H1 (cell line): ENCODE data around the gene BRMS1. TPM values are rescaled to one million over a fixed set of nuclear protein-coding genes. Genes with fewer than 3 reads are reported as not detected.
"Not testable (repeated sequence)": the region's sequence is repeated elsewhere in the genome, so short reads cannot be mapped to it uniquely, and the experiment has no call there.

Experiments
- CTCF ChIA-PET: fragments of 300-600 bp; sonication (Branson Sonifier 250); formaldehyde crosslinking; loops from one replicate; lab custom pipeline; 2021; ENCODE audit not compliant: partially characterized antibody; lab: Charles Lee
- POLR2A ChIA-PET: fragments of 300-600 bp; sonication (Branson Sonifier 250); formaldehyde crosslinking; loops from one replicate; lab custom pipeline; 2021; ENCODE audit warnings: inconsistent platforms; ENCODE audit not compliant: partially characterized antibody; lab: Charles Lee
- DNase-seq, 2 experiments: peaks; one replicate each; pipeline versions ENCODE4 v3.0.0 to v3.0.0-alpha.2; 2010 to 2022; ENCODE audit warnings: low spot score in 2 of 2, low read depth in 1 of 2, mixed read lengths in 1 of 2
- FAIRE-seq: peaks from 2 replicates; lab custom pipeline; 2011; peaks lifted over from hg19 to GRCh38; lab: Jason Lieb, UNC
- H2AFZ ChIP-seq: 2 replicates; pipeline ENCODE4 v1.8.1; 2012; ENCODE audit warnings: low read length, inconsistent platforms
- H2AK5ac ChIP-seq: 2 replicates; pipeline ENCODE4 v1.6.1; 2013; ENCODE audit warnings: low read depth, low read length
- H2BK120ac ChIP-seq: replicated peaks from 2 replicates; pipeline ENCODE3; 2013; ENCODE audit warnings: low read depth, low read length, inconsistent platforms
- H2BK12ac ChIP-seq: 2 replicates; pipeline ENCODE4 v1.6.1; 2013; ENCODE audit warnings: low read depth, low read length
- H2BK15ac ChIP-seq: 2 replicates; pipeline ENCODE4 v1.6.1; 2013; ENCODE audit warnings: low read length
- H2BK20ac ChIP-seq: 2 replicates; pipeline ENCODE4 v1.6.1; 2013; ENCODE audit warnings: low read length
- H2BK5ac ChIP-seq: 2 replicates; pipeline ENCODE4 v1.6.1; 2013; ENCODE audit warnings: low read depth, low read length
- H3K14ac ChIP-seq: 2 replicates; pipeline ENCODE4 v1.6.1; 2013; ENCODE audit warnings: inconsistent platforms; ENCODE audit not compliant: insufficient read length
- H3K18ac ChIP-seq: 2 replicates; pipeline ENCODE4 v1.6.1; 2013; ENCODE audit warnings: low read length; ENCODE audit errors: extremely low read depth
- H3K23ac ChIP-seq: 2 replicates; pipeline ENCODE4 v1.6.1; 2013; ENCODE audit warnings: inconsistent platforms; ENCODE audit not compliant: insufficient read length
- H3K23me2 ChIP-seq: 2 replicates; pipeline ENCODE4 v1.6.1; 2013; ENCODE audit warnings: low read depth, low read length
- H3K27ac ChIP-seq: 2 replicates; pipeline ENCODE4 v1.6.1; 2011; ENCODE audit warnings: low read depth, low read length, inconsistent platforms
- H3K27me3 ChIP-seq, 4 experiments: replicated peaks in 1 of 4; 1 replicate in 1 of 4; 2 replicates in 3 of 4; pipeline versions ENCODE4 v1.6.1 to v1.8.1; 2011 to 2013; ENCODE audit warnings: low read length in 3 of 4, mild to moderate bottlenecking in 3 of 4, inconsistent platforms in 2 of 4, mixed read lengths in 2 of 4, moderate library complexity in 1 of 4; ENCODE audit not compliant: control insufficient read depth in 3 of 4, insufficient read depth in 3 of 4; ENCODE audit errors: extremely low read depth in 1 of 4
- H3K36me3 ChIP-seq, 4 experiments: 2 replicates each; pipeline versions ENCODE4 v1.6.1 to v1.8.1; 2011 to 2013; ENCODE audit warnings: mild to moderate bottlenecking in 4 of 4, low read length in 3 of 4, moderate library complexity in 2 of 4, control low read depth in 1 of 4, inconsistent platforms in 1 of 4; ENCODE audit not compliant: insufficient read depth in 4 of 4, control insufficient read depth in 2 of 4
- H3K4ac ChIP-seq: replicated peaks from 2 replicates; pipeline ENCODE3; 2013; ENCODE audit warnings: low read length, low read depth, mixed read lengths, inconsistent platforms; ENCODE audit not compliant: insufficient read length
- H3K4me1 ChIP-seq, 4 experiments: replicated peaks in 1 of 4; 1 replicate in 1 of 4; 2 replicates in 3 of 4; pipeline versions ENCODE4 v1.6.1 to v1.8.1; 2011 to 2013; ENCODE audit warnings: low read length in 3 of 4, inconsistent platforms in 2 of 4, mixed read lengths in 1 of 4; ENCODE audit not compliant: insufficient read depth in 4 of 4, control insufficient read depth in 3 of 4
- H3K4me2 ChIP-seq, 2 experiments: 2 replicates each; pipeline versions ENCODE4 v1.6.1 to v1.8.1; 2011 to 2013; ENCODE audit warnings: low read depth in 2 of 2, low read length in 2 of 2, control low read depth in 1 of 2, inconsistent platforms in 1 of 2, mild to moderate bottlenecking in 1 of 2; ENCODE audit not compliant: insufficient read depth in 1 of 2
- H3K4me3 ChIP-seq, 4 experiments: fragments of 200-600, 300-600 bp in 1 of 4; sonication (generic), shearing (Covaris generic), sonication (Bioruptor Twin) in 1 of 4; 2 replicates each; pipeline versions ENCODE4 v1.5.1 to v1.8.1; 2011 to 2016; ENCODE audit warnings: low read length in 4 of 4, low read depth in 3 of 4, control low read depth in 2 of 4, inconsistent platforms in 2 of 4, mild to moderate bottlenecking in 2 of 4, mixed read lengths in 1 of 4, moderate library complexity in 1 of 4; ENCODE audit not compliant: insufficient read depth in 2 of 4; ENCODE audit errors: extremely low read depth in 1 of 4
- H3K56ac ChIP-seq: replicated peaks from 2 replicates; pipeline ENCODE3; 2013; ENCODE audit warnings: low read depth, mild to moderate bottlenecking, mixed read lengths, low read length, inconsistent platforms; ENCODE audit not compliant: insufficient read length
- H3K79me1 ChIP-seq: 2 replicates; pipeline ENCODE4 v1.6.1; 2013; ENCODE audit warnings: low read depth, low read length, control low read depth
- H3K79me2 ChIP-seq, 2 experiments: 2 replicates each; pipeline versions ENCODE4 v1.6.1 to v1.8.1; 2012 to 2013; ENCODE audit warnings: low read length in 2 of 2, mild to moderate bottlenecking in 2 of 2, inconsistent platforms in 1 of 2; ENCODE audit not compliant: insufficient read depth in 2 of 2, control insufficient read depth in 1 of 2
- H3K9ac ChIP-seq, 4 experiments: replicated peaks in 1 of 4; 1 replicate in 1 of 4; 2 replicates in 3 of 4; pipeline versions ENCODE4 v1.6.1 to v1.8.1; 2011 to 2013; ENCODE audit warnings: low read depth in 3 of 4, low read length in 3 of 4, control low read depth in 2 of 4, mild to moderate bottlenecking in 2 of 4, moderate library complexity in 2 of 4, inconsistent platforms in 1 of 4; ENCODE audit errors: extremely low read depth in 1 of 4
- H3K9me3 ChIP-seq, 2 experiments: 2 replicates each; pipeline versions ENCODE4 v1.6.1 to v1.8.1; 2012 to 2013; ENCODE audit warnings: mild to moderate bottlenecking in 2 of 2, moderate library complexity in 2 of 2, control low read depth in 1 of 2, inconsistent platforms in 1 of 2, low read depth in 1 of 2, low read length in 1 of 2, mixed read lengths in 1 of 2; ENCODE audit not compliant: insufficient read depth in 2 of 2
- H4K20me1 ChIP-seq, 2 experiments: replicated peaks in 1 of 2; 2 replicates each; pipeline versions ENCODE3 to v1.8.1; 2011 to 2013; ENCODE audit warnings: inconsistent platforms in 2 of 2, low read length in 2 of 2, mild to moderate bottlenecking in 1 of 2; ENCODE audit not compliant: insufficient read depth in 2 of 2, control insufficient read depth in 1 of 2
- H4K5ac ChIP-seq: 2 replicates; pipeline ENCODE4 v1.6.1; 2013; ENCODE audit warnings: low read length, low read depth, mixed read lengths, inconsistent platforms; ENCODE audit not compliant: insufficient read length
- H4K8ac ChIP-seq: 2 replicates; pipeline ENCODE4 v1.8.0; 2013; ENCODE audit warnings: mild to moderate bottlenecking, moderate library complexity, low read length, inconsistent platforms; ENCODE audit not compliant: insufficient read depth; ENCODE audit errors: extremely low read depth
- H4K91ac ChIP-seq: replicated peaks from 2 replicates; pipeline ENCODE3; 2013; ENCODE audit warnings: low read length, mixed read lengths, inconsistent platforms; ENCODE audit not compliant: insufficient read length
- WGBS, 2 experiments: shearing (Covaris generic) in 1 of 2; methylation state at CpG; one replicate each; pipeline versions ENCODE4 v1.1.6 to v1.1.7; 2013 to 2015; ENCODE audit warnings: low lambda C conversion rate in 2 of 2, mixed read lengths in 2 of 2, inconsistent platforms in 1 of 2, low coverage in 1 of 2, missing lambda C conversion rate in 1 of 2; ENCODE audit not compliant: insufficient replicate concordance in 2 of 2, insufficient coverage in 1 of 2, insufficient read length in 1 of 2; ENCODE audit errors: extremely low coverage in 1 of 2, missing lambda C conversion rate in 1 of 2; 5-methylcytosine and 5-hydroxymethylcytosine counted together
- polyA plus RNA-seq, 7 experiments: library from polyadenylated mRNA; depleted of rRNA in 3 of 7; stranded (reverse) in 5 of 7; unstranded in 2 of 7; fragments of >200 nt in 5 of 7; fragments of 200-250 nt in 2 of 7; gene quantifications; 1 replicate in 5 of 7; 2 replicates in 1 of 7; 4 replicates in 1 of 7; pipeline versions ENCODE4 v1.2.1 to v1.2.3, GENCODE V29; 2011 to 2013; ENCODE audit warnings: missing spikeins in 2 of 7, mixed read lengths in 2 of 7
- total RNA-seq: library from RNA; stranded (reverse); fragmentation: NEBNext Ultra II Directional; extraction: Animal tissue kit (Norgen Biotek cat#: 25700); gene quantifications from 2 replicates; pipeline ENCODE4 v1.2.1, GENCODE V29; 2021

BRMS1 gene
- total and polyA plus RNA-seq, 2 of the 8 experiments (the other 6 are each of a cell fraction or from before 2014, with no cell fraction given) = 39.2 to 46.1 TPM

GRCh38 chr11:66373690-66374287 lies 28.9 kb upstream of the BRMS1 start:
- not testable (repeated sequence) for H3K9ac ChIP-seq, H3K4me3 ChIP-seq, H3K18ac ChIP-seq, H3K27me3 ChIP-seq, H2BK120ac ChIP-seq, H2AK5ac ChIP-seq, H2BK5ac ChIP-seq, H3K4me1 ChIP-seq, H3K23me2 ChIP-seq, H2AFZ ChIP-seq, H3K27ac ChIP-seq, H3K23ac ChIP-seq, FAIRE-seq, H3K14ac ChIP-seq, H4K91ac ChIP-seq, H3K9me3 ChIP-seq, H3K4ac ChIP-seq, H3K56ac ChIP-seq, H3K79me1 ChIP-seq, H3K4me2 ChIP-seq, H4K8ac ChIP-seq, H2BK20ac ChIP-seq, H2BK12ac ChIP-seq, DNase-seq, H4K5ac ChIP-seq, H2BK15ac ChIP-seq
- peaks cover 0 to 16% of the 10 kb centered on the region in 2 experiments; a peak in 2 of 4 replicates for H3K79me2 ChIP-seq
- peaks cover 4 to 13% of the 10 kb centered on the region in 2 experiments for H4K20me1 ChIP-seq
- POLR2A ChIA-PET = interaction anchor here (28.0 kb wide), 1 partner anchor 22 kb away, joined by 487 read pairs; the partner anchor contains the start of genes B4GAT1 and BRMS1
- WGBS, 2 experiments = 86% methylated on average over 8 of the region's 9 CpGs; no CpG with 5 or more reads in 1 of the 2 experiments
- peaks cover 2 to 12% (median 6%) of the 10 kb centered on the region in 4 experiments; a peak in 6 of 8 replicates for H3K36me3 ChIP-seq
- CTCF ChIA-PET = interaction anchor here (0.6 to 8.2 kb wide), 6 partner anchors 10 to 65 kb away, joined by 3 to 51 read pairs (median 5); partner anchors contain the start of gene MRPL11
